ENCODE measurements around the gene IGF2R.

- TF ChIP-seq POLR2A (IDR thresholded peaks at IDR 0.05; ENCODE audit: low read length) (no peak), GATA1 (IDR thresholded peaks at IDR 0.05; ENCODE audit: low read depth, low read length) (no peak)
These were observed 12.9 kb upstream of the IGF2R start for GRCh38 chr6:159955945-159956361.
